Upper lobe of left lung (tissue), 6 donors: ENCODE data around the gene ZBTB7B. TPM values are rescaled to one million over a fixed set of nuclear protein-coding genes. Genes with fewer than 3 reads are reported as not detected.
"Not testable (repeated sequence)": the region's sequence is repeated elsewhere in the genome, so short reads cannot be mapped to it uniquely, and the experiment has no call there.

Source experiments
- ATAC-seq, 2 donors: fragments of 200-7000 bp; cut with Tn5 transposase; one replicate each; pipeline ENCODE4 v1.9.1; 2022; ENCODE audit warnings: mild to moderate bottlenecking in 2 of 2, moderate library complexity in 2 of 2; ENCODE audit not compliant: low FRiP score in 2 of 2
- DNase-seq, 2 donors: peaks; one replicate each; pipeline ENCODE4 v3.0.0-alpha.2; 2019 to 2020
- H3K27ac ChIP-seq, 4 donors: fragments of 200-600 bp; sonication (generic); one replicate each; pipeline ENCODE4 v1.5.1; 2016 to 2019
- H3K27me3 ChIP-seq, 4 donors: fragments of 200-600 bp; sonication (generic); one replicate each; pipeline ENCODE4 v1.5.1; 2017 to 2019
- H3K36me3 ChIP-seq, 4 donors: fragments of 200-600 bp; sonication (generic); one replicate each; pipeline ENCODE4 v1.5.1; 2016 to 2019
- H3K4me1 ChIP-seq, 4 donors: fragments of 200-600 bp; sonication (generic); one replicate each; pipeline ENCODE4 v1.5.1; 2018 to 2019
- H3K4me3 ChIP-seq, 4 donors: fragments of 200-600 bp; sonication (generic); one replicate each; pipeline ENCODE4 v1.5.1; 2017 to 2019; ENCODE audit warnings: mild to moderate bottlenecking in 2 of 4, moderate library complexity in 1 of 4
- H3K9me3 ChIP-seq, 4 donors: fragments of 200-600 bp; sonication (generic); one replicate each; pipeline ENCODE4 v1.5.1; 2018 to 2019
- CTCF ChIP-seq, 6 experiments: fragments of 450-650 bp in 4 of 6; fragments of 200-600 bp in 2 of 6; sonication (generic) in 2 of 6; IDR thresholded peaks; one replicate each; pipeline ENCODE4 v1.5.1; 2016 to 2019; ENCODE audit warnings: antibody characterized with exemption in 6 of 6
- EP300 ChIP-seq, 4 donors: sonication (generic); formaldehyde crosslinking; IDR thresholded peaks; one replicate each; pipeline ENCODE4 v1.5.1; 2017; ENCODE audit warnings: antibody characterized with exemption in 4 of 4, control low read depth in 2 of 4
- POLR2A ChIP-seq, 4 donors: fragments of 450-650 bp; IDR thresholded peaks; one replicate each; pipeline ENCODE4 v1.5.1; 2016 to 2017; ENCODE audit warnings: antibody characterized with exemption in 4 of 4, mild to moderate bottlenecking in 2 of 4
- POLR2AphosphoS5 ChIP-seq, 2 donors: sonication (generic); formaldehyde crosslinking; IDR thresholded peaks; one replicate each; pipeline ENCODE4 v1.5.1; 2017; ENCODE audit warnings: antibody characterized with exemption in 2 of 2
- WGBS, 2 donors: methylation state at CpG; one replicate each; pipeline ENCODE4 v1.1.5; 2017 to 2018; 5-methylcytosine and 5-hydroxymethylcytosine counted together
- total RNA-seq, 6 donors: library from RNA; depleted of rRNA in 4 of 6; stranded (reverse); fragments of >200 nt in 4 of 6; gene quantifications; one replicate each; pipeline versions ENCODE4 v1.1.0 to v1.2.1, GENCODE V29; 2016 to 2021
- donor health status: DM: no; HTN: no; CAD: no; lungs with moderate emphysema.
- donor health status: DM: no; HTN: yes; CAD: no; lungs with severe emphysema.

The ZBTB7B gene
- total RNA-seq, 6 donors from 2014 or later = 43.9 to 88.2 (median 66.2) TPM

DNA sequence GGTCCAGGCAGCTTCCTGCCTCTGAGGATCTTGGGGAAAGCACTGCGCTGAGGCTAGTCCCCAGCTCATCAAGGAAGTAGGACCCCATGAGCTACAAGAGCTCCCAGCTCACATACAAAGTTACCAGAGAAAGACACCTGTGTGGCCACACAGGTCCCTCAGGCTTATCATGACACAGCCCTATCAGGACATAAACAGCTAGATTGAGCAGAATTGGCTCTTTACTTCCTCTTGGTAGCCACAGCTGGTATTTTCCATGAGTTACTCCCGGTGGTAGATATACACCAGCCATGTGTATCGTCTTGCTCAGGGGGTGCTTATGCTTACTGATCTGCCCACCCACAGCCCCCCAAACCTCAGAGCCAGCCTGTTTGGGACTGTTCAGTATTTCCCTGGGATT lies 8.0 kb upstream of the ZBTB7B start:
- Histone ChIP-seq H3K36me3 (peaks cover 0 to 24% (median 8%) of the 10 kb centered on the region in 4 donors), H3K4me1 (peaks cover 10 to 17% (median 11%) of the 10 kb centered on the region in 4 donors), H3K27ac (no peak overlapping the region), H3K27me3 (no peaks in the 10 kb centered on the region), H3K4me3 (no peak overlapping the region), H3K9me3 (no peaks in the 10 kb centered on the region)
- TF ChIP-seq POLR2AphosphoS5 (IDR thresholded peaks at IDR 0.05) = no peak
- ATAC-seq (no peak), DNase-seq (no peak)
- 64 to 71% methylated on average over 3 of the region's 3 CpGs for WGBS, 2 donors

DNA sequence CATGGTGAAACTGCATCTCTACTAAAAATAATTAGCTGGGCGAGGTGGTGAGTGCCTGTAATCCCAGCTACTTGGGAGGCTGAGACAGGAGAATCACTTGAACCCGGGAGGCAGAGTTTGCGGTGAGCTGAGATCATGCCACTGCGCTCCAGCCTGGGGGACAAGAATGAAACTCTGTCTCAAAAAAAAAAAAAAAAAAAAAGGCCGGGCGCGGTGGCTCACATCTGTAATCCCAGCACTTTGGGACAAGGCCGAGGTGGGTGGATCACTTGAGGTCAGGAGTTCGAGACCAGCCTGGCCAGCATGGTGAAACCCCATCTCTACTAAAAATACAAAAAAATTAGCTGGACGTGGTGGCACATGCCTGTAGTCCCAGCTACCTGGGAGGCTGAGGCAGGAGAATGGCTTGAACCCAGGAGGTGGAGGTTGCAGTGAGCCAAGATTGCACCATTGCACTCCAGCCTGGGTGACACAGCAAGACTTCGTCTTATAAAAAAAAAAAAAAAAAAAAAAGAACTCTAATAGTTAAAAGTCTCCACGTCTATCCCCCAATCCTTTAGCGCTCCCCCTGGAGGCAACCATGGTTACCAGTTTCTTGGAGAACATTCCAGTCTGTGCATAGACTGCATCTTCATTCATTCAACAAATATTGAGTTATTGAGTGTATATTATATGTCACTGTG lies 7.2 kb upstream of the ZBTB7B start:
- ATAC-seq = peak in 1 of 2 donors; percentile 31
- Histone ChIP-seq H3K36me3 (peaks cover 0 to 16% (median 5%) of the 10 kb centered on the region in 4 donors), H3K4me1 (peaks cover 16 to 23% (median 19%) of the 10 kb centered on the region in 4 donors)
- 59 to 69% methylated on average over 13 of the region's 13 CpGs for WGBS, 2 donors
- not testable (repeated sequence) for H3K27me3 ChIP-seq, H3K9me3 ChIP-seq, DNase-seq, H3K4me3 ChIP-seq, H3K27ac ChIP-seq
- peak in 3 of 6 experiments; percentile 17 to 28 (median 25) for TF ChIP-seq CTCF (IDR thresholded peaks at IDR 0.05)

DNA sequence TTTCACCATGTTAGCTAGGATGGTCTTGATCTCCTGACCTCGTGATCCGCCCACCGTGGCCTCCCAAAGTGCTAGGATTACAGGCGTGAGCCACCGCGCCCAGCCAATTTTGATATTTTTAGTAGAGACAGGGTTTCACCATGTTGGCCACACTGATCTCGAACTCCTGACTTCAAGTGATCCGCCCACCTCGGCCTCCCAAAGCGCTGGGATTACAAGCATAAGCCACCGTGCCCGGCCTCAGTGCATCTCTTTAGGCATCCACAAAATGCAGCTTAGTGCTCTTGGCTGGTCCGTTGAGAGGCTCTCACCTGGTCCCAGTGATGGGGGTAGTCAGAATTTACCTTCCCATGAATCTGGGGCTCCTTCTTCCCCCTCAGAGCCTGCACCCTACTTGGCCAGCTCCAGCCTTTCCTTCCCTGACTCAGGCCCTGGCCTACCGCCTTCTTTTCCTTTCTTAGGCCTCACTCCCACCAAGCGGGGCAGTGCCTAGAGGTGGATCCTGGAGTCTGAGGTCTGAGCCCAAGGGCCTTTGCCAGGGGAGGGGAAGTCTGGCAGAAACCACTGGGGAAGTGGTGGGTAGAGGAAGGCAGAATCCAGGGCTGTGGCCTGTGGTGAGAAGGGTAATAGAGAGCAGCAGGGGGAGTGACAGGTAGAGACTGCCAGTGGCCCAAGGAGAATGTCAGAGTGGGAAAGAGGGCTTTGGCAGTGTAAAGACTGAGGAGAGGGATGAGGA lies 5.5 kb upstream of the ZBTB7B start:
- WGBS, 2 donors = 72 to 78% methylated on average over 11 to 15 of the region's 15 CpGs
- TF ChIP-seq POLR2A (IDR thresholded peaks at IDR 0.05) = no peak
- no peak for TF ChIP-seq POLR2AphosphoS5 (IDR thresholded peaks at IDR 0.05)
- TF ChIP-seq CTCF (IDR thresholded peaks at IDR 0.05) = no peak
- no peak for TF ChIP-seq EP300 (IDR thresholded peaks at IDR 0.05)
- Histone ChIP-seq H3K27me3 (no peaks in the 10 kb centered on the region), H3K36me3 (peaks cover 0 to 7% (median 3%) of the 10 kb centered on the region in 4 donors), H3K4me1 (peaks cover 16 to 25% (median 21%) of the 10 kb centered on the region in 4 donors), H3K4me3 (no peak overlapping the region), H3K27ac (no peak overlapping the region), H3K9me3 (no peaks in the 10 kb centered on the region)
- DNase-seq = no peak
- no peak for ATAC-seq

DNA sequence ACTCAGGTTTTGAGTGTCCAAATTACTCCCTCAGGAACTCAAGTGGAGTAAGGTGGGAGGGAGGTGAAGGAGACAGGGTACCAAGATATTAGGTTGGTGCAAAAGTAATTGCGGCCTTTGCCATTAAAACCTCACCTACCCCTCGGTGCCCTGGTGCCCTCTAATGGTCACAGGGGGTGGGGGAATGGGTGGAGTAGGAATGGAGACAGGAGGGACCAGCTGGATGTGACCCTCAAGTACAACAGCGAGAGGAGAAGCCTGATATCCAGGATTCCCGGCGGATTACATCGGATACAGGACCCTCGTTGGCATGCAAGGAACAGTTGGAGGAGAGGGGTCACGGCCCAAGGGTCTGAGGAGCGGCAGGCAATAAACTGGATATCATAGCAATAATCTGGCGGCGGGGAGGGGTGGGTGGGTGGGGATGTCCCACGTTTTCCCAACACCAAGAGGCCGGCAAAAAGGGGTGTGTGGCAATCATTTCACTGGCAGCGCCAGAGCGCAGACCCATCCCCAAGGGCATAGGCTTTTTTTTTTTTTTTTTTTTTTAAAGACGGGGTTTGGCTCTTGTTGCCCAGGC lies 4.3 kb upstream of the ZBTB7B start:
- H3K4me1 ChIP-seq = peaks cover 16 to 25% (median 21%) of the 10 kb centered on the region in 4 donors
- H3K9me3 ChIP-seq = no peaks in the 10 kb centered on the region
- H3K36me3 ChIP-seq = no peaks in the 10 kb centered on the region
- no peak overlapping the region for H3K4me3 ChIP-seq
- no peak for ATAC-seq
- TF ChIP-seq POLR2A (IDR thresholded peaks at IDR 0.05) (no peak), EP300 (IDR thresholded peaks at IDR 0.05) (no peak), CTCF (IDR thresholded peaks at IDR 0.05) (no peak), POLR2AphosphoS5 (IDR thresholded peaks at IDR 0.05) (no peak)
- DNase-seq = no peak
- H3K27me3 ChIP-seq = no peaks in the 10 kb centered on the region
- 74 to 77% methylated on average over 16 of the region's 16 CpGs for WGBS, 2 donors
- no peak overlapping the region for H3K27ac ChIP-seq

- ATAC-seq (no peak), DNase-seq (peak; percentile 68 to 86)
- Histone ChIP-seq H3K4me3 (peak overlapping the region; percentile 2 to 94 (median 92)), H3K4me1 (peaks cover 16 to 27% (median 23%) of the 10 kb centered on the region in 4 donors), H3K9me3 (no peaks in the 10 kb centered on the region), H3K36me3 (no peaks in the 10 kb centered on the region), H3K27ac (peak overlapping the region; percentile 93 to 100 (median 96)), H3K27me3 (no peaks in the 10 kb centered on the region)
- peak in 1 of 2 donors; percentile 8 for TF ChIP-seq POLR2AphosphoS5 (IDR thresholded peaks at IDR 0.05)
- no peak for TF ChIP-seq EP300 (IDR thresholded peaks at IDR 0.05)
- peak; percentile 68 to 84 (median 76) for TF ChIP-seq CTCF (IDR thresholded peaks at IDR 0.05)
- WGBS, 2 donors = 11 to 21% methylated on average over 22 to 36 of the region's 40 CpGs
Observed at GRCh38 chr1:154998818-154999570, 3.6 kb upstream of the ZBTB7B start.
